CD14-positive monocyte (primary cell): Measurements from ENCODE around the gene HDAC8. TPM values are rescaled to one million over a fixed set of nuclear protein-coding genes. Genes with fewer than 3 reads are reported as not detected.
A peak's percentile ranks its signal among the peaks of the same experiment; 100 is the strongest.
"Not testable (repeated sequence)": the region's sequence is repeated elsewhere in the genome, so short reads cannot be mapped to it uniquely, and the experiment has no call there.

ENCODE experiments used
- DNase-seq, 3 donors: peaks; one replicate each; pipeline ENCODE4 v3.0.0-alpha.2; 2011 to 2022
- H2AFZ ChIP-seq: 2 replicates; pipeline ENCODE4 v1.6.0; 2012; ENCODE audit warnings: mild to moderate bottlenecking, low read depth, low read length, inconsistent platforms; ENCODE audit not compliant: insufficient read depth, poor library complexity, severe bottlenecking
- H3K27ac ChIP-seq, 2 donors: 1 replicate in 1 of 2; 2 replicates in 1 of 2; pipeline ENCODE4 v1.5.1; 2012 to 2013; ENCODE audit warnings: low read length in 2 of 2, control low read depth in 1 of 2, inconsistent platforms in 1 of 2, low read depth in 1 of 2, mild to moderate bottlenecking in 1 of 2
- H3K27me3 ChIP-seq, 2 donors: one replicate each; pipeline versions ENCODE4 v1.6.0 to v1.6.1; 2011 to 2013; ENCODE audit warnings: low read length in 2 of 2; ENCODE audit not compliant: control insufficient read depth in 2 of 2, insufficient read depth in 2 of 2
- H3K36me3 ChIP-seq, 2 donors: replicated peaks in 1 of 2; 1 replicate in 1 of 2; 2 replicates in 1 of 2; pipeline versions ENCODE4 v1.5.1 to v1.6.1; 2012 to 2013; ENCODE audit warnings: low read length in 2 of 2, control low read depth in 1 of 2, inconsistent platforms in 1 of 2, mild to moderate bottlenecking in 1 of 2; ENCODE audit not compliant: insufficient read depth in 2 of 2, control insufficient read depth in 1 of 2
- H3K4me1 ChIP-seq, 2 donors: 1 replicate in 1 of 2; 2 replicates in 1 of 2; pipeline versions ENCODE4 v1.5.1 to v1.6.1; 2012 to 2013; ENCODE audit warnings: low read length in 2 of 2, control low read depth in 1 of 2, inconsistent platforms in 1 of 2, mild to moderate bottlenecking in 1 of 2, moderate library complexity in 1 of 2; ENCODE audit not compliant: insufficient read depth in 2 of 2, control insufficient read depth in 1 of 2
- H3K4me2 ChIP-seq: replicated peaks from 2 replicates; pipeline ENCODE3; 2012; ENCODE audit warnings: low read length, moderate library complexity, mild to moderate bottlenecking; ENCODE audit not compliant: poor library complexity, severe bottlenecking; ENCODE audit errors: extremely low read depth
- H3K4me3 ChIP-seq, 3 experiments: fragments of 200-600 bp in 1 of 3; sonication (generic) in 1 of 3; replicated peaks in 1 of 3; 1 replicate in 2 of 3; 2 replicates in 1 of 3; pipeline ENCODE4 v1.5.1; 2011 to 2013; ENCODE audit warnings: low read length in 3 of 3, mild to moderate bottlenecking in 3 of 3, control low read depth in 2 of 3, low read depth in 2 of 3, inconsistent platforms in 1 of 3, moderate library complexity in 1 of 3
- H3K79me2 ChIP-seq: 2 replicates; pipeline ENCODE4 v1.6.0; 2012; ENCODE audit warnings: mild to moderate bottlenecking, control low read depth, inconsistent platforms, low read length, moderate library complexity; ENCODE audit not compliant: insufficient read depth
- H3K9ac ChIP-seq: 2 replicates; pipeline ENCODE4 v1.6.0; 2017; ENCODE audit warnings: low read length, mild to moderate bottlenecking; ENCODE audit not compliant: insufficient read depth, poor library complexity, severe bottlenecking
- H3K9me3 ChIP-seq, 2 donors: replicated peaks in 1 of 2; 1 replicate in 1 of 2; 2 replicates in 1 of 2; pipeline versions ENCODE4 v1.5.1 to v1.6.1; 2012 to 2013; ENCODE audit warnings: low read length in 2 of 2, control low read depth in 1 of 2; ENCODE audit not compliant: control insufficient read depth in 1 of 2, insufficient read depth in 1 of 2
- H4K20me1 ChIP-seq: 2 replicates; pipeline ENCODE4 v1.6.0; 2012; ENCODE audit warnings: mild to moderate bottlenecking, low read length, control low read depth, moderate library complexity; ENCODE audit not compliant: insufficient read depth
- H3K27ac Mint-ChIP-seq, 7 donors: one replicate each; pipeline ENCODE4 v1.8.0; 2020; ENCODE audit warnings: mild to moderate bottlenecking in 7 of 7, mixed read lengths in 7 of 7, moderate library complexity in 6 of 7, inconsistent platforms in 2 of 7
- H3K27me3 Mint-ChIP-seq, 3 donors: one replicate each; pipeline ENCODE4 v1.8.0; 2021 to 2022; ENCODE audit warnings: low read depth in 3 of 3, mild to moderate bottlenecking in 3 of 3, mixed read lengths in 3 of 3, moderate library complexity in 3 of 3, inconsistent platforms in 1 of 3
- H3K36me3 Mint-ChIP-seq, 2 donors: one replicate each; pipeline ENCODE4 v1.8.0; 2020; ENCODE audit warnings: mixed read lengths in 2 of 2, inconsistent platforms in 1 of 2, mild to moderate bottlenecking in 1 of 2
- H3K4me1 Mint-ChIP-seq: one replicate; pipeline ENCODE4 v1.8.0; 2020; ENCODE audit warnings: mild to moderate bottlenecking, mixed read lengths
- H3K4me3 Mint-ChIP-seq, 2 donors: one replicate each; pipeline ENCODE4 v1.8.0; 2020; ENCODE audit warnings: mild to moderate bottlenecking in 2 of 2, mixed read lengths in 2 of 2, moderate library complexity in 1 of 2
- H3K9me3 Mint-ChIP-seq, 7 donors: one replicate each; pipeline ENCODE4 v1.8.0; 2020 to 2022; ENCODE audit warnings: mixed read lengths in 7 of 7, mild to moderate bottlenecking in 6 of 7, moderate library complexity in 6 of 7, inconsistent platforms in 2 of 7
- WGBS: methylation state at CpG from one replicate; pipeline ENCODE4 v1.1.5; 2013; ENCODE audit warnings: missing lambda C conversion rate; ENCODE audit not compliant: insufficient coverage; 5-methylcytosine and 5-hydroxymethylcytosine counted together
- intact Hi-C, 2 donors: fragments of 100-400 bp; cut with micrococcal nuclease; formaldehyde crosslinking; loops; one replicate each; pipeline versions ENCODE4 v1.15.0 to v1.15.1; 2023
- polyA plus RNA-seq, 3 donors: library from polyadenylated mRNA; depleted of rRNA in 1 of 3; unstranded in 2 of 3; stranded (reverse) in 1 of 3; fragments of 300-500 nt in 2 of 3; fragments of >200 nt in 1 of 3; fragmentation: Illumina TruSeq in 2 of 3; gene quantifications; 1 replicate in 2 of 3; 2 replicates in 1 of 3; pipeline ENCODE4 v1.2.3, GENCODE V29; 2012 to 2021
- TF ChIP-seq, protein P1 (sequence below): fragments of 200-600 bp; IDR thresholded peaks from one replicate; pipeline ENCODE4 v1.8.0; 2022; ENCODE audit warnings: antibody characterized with exemption, mild to moderate bottlenecking

HDAC8 gene
- polyA plus RNA-seq, 3 donors = 14.3 to 22.9 (median 20.5) TPM

DNA sequence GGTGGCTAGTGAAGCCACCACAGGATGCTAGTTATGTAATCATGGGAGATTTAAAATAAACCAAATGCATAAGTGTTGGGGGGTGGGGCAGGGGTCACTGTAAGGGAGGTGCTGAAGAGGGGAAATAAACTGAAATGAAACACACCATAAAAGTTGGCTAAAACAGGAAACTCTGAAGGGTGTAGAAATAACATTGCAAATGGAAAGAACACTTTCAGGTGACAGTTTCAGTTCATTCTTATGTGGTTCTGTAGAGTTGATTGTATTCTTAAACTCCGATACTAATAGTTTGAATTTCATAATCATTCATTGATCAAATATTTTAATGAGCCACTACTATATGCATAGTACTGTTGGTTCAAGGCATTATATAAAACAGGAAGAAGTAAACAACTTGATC is 80.1 kb downstream of the HDAC8 start:
- no CpG with 5 or more reads among the region's 1 CpG for WGBS
- peak overlapping the region in 3 of 7 donors; percentile 8 to 31 (median 22) for H3K27ac Mint-ChIP-seq
- H3K36me3 Mint-ChIP-seq = peaks cover 20 to 32% of the 10 kb centered on the region in 2 donors

DNA sequence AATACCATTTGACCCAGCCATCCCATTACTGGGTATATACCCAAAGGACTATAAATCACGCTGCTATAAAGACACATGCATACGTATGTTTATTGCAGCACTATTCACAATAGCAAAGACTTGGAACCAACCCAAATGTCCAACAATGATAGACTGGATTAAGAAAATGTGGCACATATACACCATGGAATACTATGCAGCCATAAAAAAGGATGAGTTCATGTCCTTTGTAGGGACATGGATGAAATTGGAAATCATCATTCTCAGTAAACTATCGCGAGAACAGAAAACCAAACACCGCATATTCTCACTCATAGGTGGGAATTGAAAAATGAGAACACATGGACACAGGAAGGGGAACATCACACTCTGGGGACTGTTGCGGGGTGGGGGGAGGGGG is 82.4 kb downstream of the HDAC8 start:
- H3K4me2 ChIP-seq, H3K4me3 Mint-ChIP-seq, H3K9me3 Mint-ChIP-seq, H2AFZ ChIP-seq, H3K4me3 ChIP-seq, H3K79me2 ChIP-seq, H3K4me1 Mint-ChIP-seq, H3K27me3 Mint-ChIP-seq, H3K27ac ChIP-seq, DNase-seq, H4K20me1 ChIP-seq, H3K9ac ChIP-seq, intact Hi-C loops, H3K4me1 ChIP-seq, H3K27me3 ChIP-seq, H3K9me3 ChIP-seq, H3K27ac Mint-ChIP-seq: not testable (repeated sequence)
- peaks cover 20 to 39% of the 10 kb centered on the region in 2 donors for H3K36me3 ChIP-seq
- WGBS = no CpG with 5 or more reads among the region's 6 CpGs
- peaks cover 31 to 41% of the 10 kb centered on the region in 2 donors for H3K36me3 Mint-ChIP-seq

More for the DNA sequence above, 80.1 kb downstream of the HDAC8 start:
- Histone ChIP-seq H3K4me1 (peaks cover 0 to 3% of the 10 kb centered on the region in 2 donors), H4K20me1 (no peaks in the 10 kb centered on the region), H3K36me3 (peaks cover 11 to 20% of the 10 kb centered on the region in 2 donors), H3K9me3 (no peaks in the 10 kb centered on the region), H3K4me3 (no peak overlapping the region), H3K79me2 (no peaks in the 10 kb centered on the region), H3K27ac (no peak overlapping the region), H2AFZ (no peak overlapping the region), H3K27me3 (no peaks in the 10 kb centered on the region), H3K9ac (no peak overlapping the region), H3K4me2 (no peak overlapping the region)
- no peak for DNase-seq
- intact Hi-C loops = no loop called here
- TF ChIP-seq, protein P1, sequence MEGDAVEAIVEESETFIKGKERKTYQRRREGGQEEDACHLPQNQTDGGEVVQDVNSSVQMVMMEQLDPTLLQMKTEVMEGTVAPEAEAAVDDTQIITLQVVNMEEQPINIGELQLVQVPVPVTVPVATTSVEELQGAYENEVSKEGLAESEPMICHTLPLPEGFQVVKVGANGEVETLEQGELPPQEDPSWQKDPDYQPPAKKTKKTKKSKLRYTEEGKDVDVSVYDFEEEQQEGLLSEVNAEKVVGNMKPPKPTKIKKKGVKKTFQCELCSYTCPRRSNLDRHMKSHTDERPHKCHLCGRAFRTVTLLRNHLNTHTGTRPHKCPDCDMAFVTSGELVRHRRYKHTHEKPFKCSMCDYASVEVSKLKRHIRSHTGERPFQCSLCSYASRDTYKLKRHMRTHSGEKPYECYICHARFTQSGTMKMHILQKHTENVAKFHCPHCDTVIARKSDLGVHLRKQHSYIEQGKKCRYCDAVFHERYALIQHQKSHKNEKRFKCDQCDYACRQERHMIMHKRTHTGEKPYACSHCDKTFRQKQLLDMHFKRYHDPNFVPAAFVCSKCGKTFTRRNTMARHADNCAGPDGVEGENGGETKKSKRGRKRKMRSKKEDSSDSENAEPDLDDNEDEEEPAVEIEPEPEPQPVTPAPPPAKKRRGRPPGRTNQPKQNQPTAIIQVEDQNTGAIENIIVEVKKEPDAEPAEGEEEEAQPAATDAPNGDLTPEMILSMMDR = no peak
- Mint-ChIP-seq H3K4me3 (no peak overlapping the region), H3K4me1 (peaks cover 10% of the 10 kb centered on the region), H3K9me3 (no peaks in the 10 kb centered on the region), H3K27me3 (peaks cover 0 to 5% (median 0%) of the 10 kb centered on the region in 3 donors)
